K562 (cell line): Measurements from ENCODE around the gene TET2. TPM values are rescaled to one million over a fixed set of nuclear protein-coding genes. Genes with fewer than 3 reads are reported as not detected.

Experiments
- ATAC-seq: fragments of 200-7000 bp; cut with Tn5 transposase; 3 replicates; pipeline ENCODE4 v1.9.1; 2020; ENCODE audit warnings: moderate library complexity
- BruUV-seq: library from RNA; stranded (reverse); fragments of 400-500 nt; replicated peaks from 2 replicates; lab custom pipeline; 2021; lab: Mats Ljungman, UMichigan
- CTCF ChIA-PET: fragments of 300-600 bp; formaldehyde crosslinking; extraction: SDS; loops from one replicate; lab custom pipeline; 2021; ENCODE audit warnings: low intra/inter-chr PET ratio; lab: Yijun Ruan, JAX
- POLR2A ChIA-PET: fragments of 300-600, 350-650 bp; sonication (Branson Sonifier 250); formaldehyde crosslinking; extraction: SDS; loops from one replicate; lab custom pipeline; 2021; ENCODE audit warnings: antibody characterized with exemption, inconsistent platforms; lab: Yijun Ruan, JAX
- DNase-seq, 4 experiments: peaks; one replicate each; pipeline versions ENCODE4 v3.0.0 to v3.0.0-alpha.2; 2011 to 2018; ENCODE audit warnings: low spot score in 3 of 4, mixed read lengths in 3 of 4; ENCODE audit errors: extremely low read depth in 1 of 4
- FAIRE-seq: peaks from 2 replicates; lab custom pipeline; 2011; peaks lifted over from hg19 to GRCh38; lab: Jason Lieb, UNC
- H2AFZ ChIP-seq: 2 replicates; pipeline ENCODE4 v1.6.0; 2011; ENCODE audit warnings: low read depth, low read length, control low read depth, inconsistent platforms
- H3K27ac ChIP-seq: fragments of 200-600 bp; 3 replicates; pipeline ENCODE4 v1.8.0; 2011; ENCODE audit warnings: low read depth, mild to moderate bottlenecking, control low read depth, inconsistent platforms, low read length, moderate library complexity, mixed read lengths; ENCODE audit errors: extremely low read depth
- H3K27me3 ChIP-seq, 2 experiments: fragments of 300-600 bp in 1 of 2; 2 replicates in 1 of 2; 3 replicates in 1 of 2; pipeline versions ENCODE4 v1.6.0 to v1.8.0; 2011; ENCODE audit warnings: inconsistent platforms in 2 of 2, low read length in 2 of 2, mild to moderate bottlenecking in 1 of 2, mixed read lengths in 1 of 2, moderate library complexity in 1 of 2; ENCODE audit not compliant: control insufficient read depth in 2 of 2, insufficient read depth in 2 of 2
- H3K36me3 ChIP-seq: fragments of 300-600 bp; 3 replicates; pipeline ENCODE4 v1.8.0; 2011; ENCODE audit warnings: mild to moderate bottlenecking, low read length, inconsistent platforms; ENCODE audit not compliant: control insufficient read depth, insufficient read depth
- H3K4me1 ChIP-seq, 2 experiments: fragments of 200-600 bp in 1 of 2; replicated peaks in 1 of 2; 2 replicates in 1 of 2; 3 replicates in 1 of 2; pipeline versions ENCODE4 v1.5.1 to v1.8.0; 2011; ENCODE audit warnings: inconsistent platforms in 2 of 2, low read length in 2 of 2, mild to moderate bottlenecking in 1 of 2, mixed read lengths in 1 of 2, moderate library complexity in 1 of 2; ENCODE audit not compliant: control insufficient read depth in 2 of 2, insufficient read depth in 2 of 2
- H3K4me2 ChIP-seq: 2 replicates; pipeline ENCODE4 v1.6.1; 2011; ENCODE audit warnings: low read length, control low read depth, inconsistent platforms, mixed read lengths; ENCODE audit not compliant: insufficient read depth
- H3K4me3 ChIP-seq: fragments of 200-600 bp; sonication (generic), shearing (Covaris generic); 2 replicates; pipeline ENCODE4 v1.5.1; 2016; ENCODE audit warnings: control low read depth, inconsistent platforms
- H3K79me2 ChIP-seq: fragments of 200-600 bp; 3 replicates; pipeline ENCODE4 v1.8.0; 2011; ENCODE audit warnings: low read length, inconsistent platforms; ENCODE audit not compliant: control insufficient read depth, insufficient read depth
- H3K9ac ChIP-seq, 2 experiments: 2 replicates each; pipeline versions ENCODE4 v1.6.0 to v1.6.1; 2011; ENCODE audit warnings: low read depth in 2 of 2, low read length in 2 of 2, control low read depth in 1 of 2, inconsistent platforms in 1 of 2, mild to moderate bottlenecking in 1 of 2, mixed read lengths in 1 of 2; ENCODE audit not compliant: insufficient read depth in 1 of 2
- H3K9me1 ChIP-seq: one replicate; pipeline ENCODE4 v1.6.0; 2011; ENCODE audit warnings: inconsistent platforms, mild to moderate bottlenecking, low read length, moderate library complexity; ENCODE audit not compliant: control insufficient read depth, insufficient read depth
- H3K9me3 ChIP-seq: replicated peaks from 2 replicates; pipeline ENCODE4 v1.5.1; 2011; ENCODE audit warnings: low read depth, low read length, inconsistent platforms; ENCODE audit not compliant: control insufficient read depth, insufficient read depth
- H4K20me1 ChIP-seq: replicated peaks from 2 replicates; pipeline ENCODE4 v1.6.1; 2011; ENCODE audit warnings: low read length, inconsistent platforms, mixed read lengths; ENCODE audit not compliant: control insufficient read depth, insufficient read depth
- E2F6 ChIP-seq, 2 experiments: IDR thresholded peaks; 2 replicates each; pipeline ENCODE4 v1.6.1; 2011; ENCODE audit warnings: borderline replicate concordance in 1 of 2, control low read depth in 1 of 2, low read depth in 1 of 2, low read length in 1 of 2, mild to moderate bottlenecking in 1 of 2, mixed read lengths in 1 of 2, moderate library complexity in 1 of 2; ENCODE audit not compliant: insufficient read depth in 1 of 2, insufficient read length in 1 of 2, poor library complexity in 1 of 2, severe bottlenecking in 1 of 2; ENCODE audit errors: extremely low read depth in 1 of 2
- GATAD2A ChIP-seq: fragments of 450-650 bp; IDR thresholded peaks from 2 replicates; pipeline ENCODE4 v1.6.1; 2017
- SMARCA4 ChIP-seq: fragments of 450-650 bp; IDR thresholded peaks from 2 replicates; pipeline ENCODE4 v1.6.1; 2016
- SMARCA5 ChIP-seq: fragments of 450-650 bp; IDR thresholded peaks from 2 replicates; pipeline ENCODE4 v1.6.1; 2016
- SPI1 ChIP-seq: IDR thresholded peaks from 2 replicates; pipeline ENCODE4 v1.6.1; 2011; ENCODE audit warnings: low read depth, low read length, control low read depth, borderline replicate concordance
- TSHZ1 ChIP-seq: fragments of 250-450 bp; sonication (Bioruptor Pico); IDR thresholded peaks from 2 replicates; pipeline ENCODE4 v1.4.0; 2020; ENCODE audit warnings: mild to moderate bottlenecking, moderate library complexity
- XRCC3 ChIP-seq: fragments of 450-650 bp; IDR thresholded peaks from 2 replicates; pipeline ENCODE4 v1.6.1; 2017; ENCODE audit warnings: mild to moderate bottlenecking, moderate library complexity
- ZNF124 ChIP-seq: sonication (generic); formaldehyde crosslinking; IDR thresholded peaks from 2 replicates; pipeline ENCODE4 v1.8.1; 2022; ENCODE audit warnings: missing genetic modification reagents
- WGBS: fragments of 100-300 bp; shearing (Covaris generic); methylation state at CpG from one replicate; pipeline ENCODE4 v1.1.6; 2016; ENCODE audit warnings: low coverage, mixed read lengths; ENCODE audit not compliant: insufficient coverage; ENCODE audit errors: missing lambda C conversion rate; 5-methylcytosine and 5-hydroxymethylcytosine counted together
- in situ Hi-C: fragments of 300-500 bp; cut with MboI; formaldehyde crosslinking; loops from 4 replicates; pipeline ENCODE4 v1.15.0; 2018; ENCODE audit warnings: inconsistent platforms, mixed read lengths
- intact Hi-C: fragments of 100-400 bp; cut with micrococcal nuclease; formaldehyde crosslinking; loops from 2 replicates; pipeline ENCODE4 v1.14.2; 2022
- polyA plus RNA-seq, 8 experiments: library from polyadenylated mRNA; depleted of rRNA in 4 of 8; stranded (reverse) in 5 of 8; unstranded in 3 of 8; fragments of >200 nt; fragmentation: Nextera tagmentation in 2 of 8; fragmentation: Illumina TruSeq in 1 of 8; extraction: Ambion mirVana in 2 of 8; extraction: Trizol in 1 of 8; gene quantifications; 2 replicates each; pipeline versions ENCODE4 v1.2.1 to v1.2.3, GENCODE V29; 2011 to 2014; ENCODE audit warnings: inconsistent platforms in 1 of 8, missing spikeins in 1 of 8
- total RNA-seq, 7 experiments: library from RNA; depleted of rRNA in 6 of 7; stranded (reverse); fragments of >200 nt in 6 of 7; fragmentation: Illumina TruSeq in 2 of 7; extraction: Trizol in 2 of 7; gene quantifications; 2 replicates each; pipeline versions ENCODE4 v1.2.1 to v1.2.3, GENCODE V29; 2011 to 2021; ENCODE audit warnings: low replicate concordance in 1 of 7
- TF ChIP-seq, protein P1 (sequence below): fragments of 250-450 bp; sonication (Bioruptor Pico); IDR thresholded peaks from 2 replicates; pipeline ENCODE4 v1.8.0; 2021; ENCODE audit warnings: borderline replicate concordance, mild to moderate bottlenecking, moderate library complexity; ENCODE audit not compliant: poor library complexity, severe bottlenecking

Gene TET2
- total and polyA plus RNA-seq, 9 of the 15 experiments (the other 6 are each of a cell fraction or from before 2014, with no cell fraction given), result 0.80 to 11.1 (median 4.9) TPM

- TF ChIP-seq ZNF124 (CRISPR knock-in tag), result no peak
- no peak for TF ChIP-seq E2F6 (IDR thresholded peaks at IDR 0.05; ENCODE audit: borderline replicate concordance in 1 of 2, extremely low read depth in 1 of 2, insufficient read depth in 1 of 2, insufficient read length in 1 of 2, low read depth in 1 of 2, low read length in 1 of 2, poor library complexity in 1 of 2, severe bottlenecking in 1 of 2)
Observed at GRCh38 chr4:105189855-105190650, 43.4 kb downstream of the TET2 start (continued).

DNA sequence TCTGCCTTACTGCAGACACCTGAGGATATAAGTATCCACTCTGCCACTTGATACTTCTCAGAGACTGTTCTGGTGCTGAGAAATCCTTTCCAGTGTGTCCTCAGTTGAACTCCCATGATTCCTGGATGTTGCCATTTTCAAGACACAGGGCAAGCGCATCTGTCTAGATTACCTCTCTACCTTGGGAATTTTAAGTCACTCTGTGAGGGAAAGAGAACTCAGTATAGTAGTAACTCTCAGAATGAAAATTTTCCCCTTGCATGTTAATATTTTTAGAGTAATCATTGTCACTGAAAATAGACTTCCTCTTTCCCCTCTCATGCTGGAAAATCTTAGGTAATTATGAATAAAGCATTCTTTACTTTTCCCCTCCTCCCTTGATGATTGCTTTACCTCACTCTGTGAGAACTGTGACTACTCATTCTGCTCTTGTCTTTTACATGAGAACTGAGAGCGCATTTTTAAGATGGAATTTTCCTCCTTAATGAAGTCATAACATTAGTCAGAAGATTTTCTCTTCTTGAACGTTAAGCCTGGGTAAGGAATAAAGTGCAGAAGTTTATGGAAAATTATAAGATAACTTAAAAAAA is 45.0 kb downstream of the TET2 start:
- ATAC-seq, result no peak
- no peaks in the 10 kb centered on the region for H3K27me3 ChIP-seq
- no TSS peak for BruUV-seq
- no peaks in the 10 kb centered on the region for H3K4me1 ChIP-seq
- ChIA-PET POLR2A (no interaction called here), CTCF (no interaction called here)
- no peaks in the 10 kb centered on the region for H3K9me1 ChIP-seq
- no peak for DNase-seq
- no peak overlapping the region for H3K9ac ChIP-seq
- no peak for TF ChIP-seq TSHZ1 (CRISPR knock-in tag)
- TF ChIP-seq SMARCA4, result no peak
- no peak for TF ChIP-seq GATAD2A
- no peak for TF ChIP-seq SMARCA5
- TF ChIP-seq XRCC3, result no peak
- TF ChIP-seq, protein P1, sequence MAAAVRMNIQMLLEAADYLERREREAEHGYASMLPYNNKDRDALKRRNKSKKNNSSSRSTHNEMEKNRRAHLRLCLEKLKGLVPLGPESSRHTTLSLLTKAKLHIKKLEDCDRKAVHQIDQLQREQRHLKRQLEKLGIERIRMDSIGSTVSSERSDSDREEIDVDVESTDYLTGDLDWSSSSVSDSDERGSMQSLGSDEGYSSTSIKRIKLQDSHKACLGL (CRISPR knock-in tag), result no peak
- TF ChIP-seq SPI1, result peak; percentile 10; the same call in 1 of the 2 replicates
- in situ Hi-C loops, result no loop called here
- intact Hi-C loops, result no loop called here
- no peak for FAIRE-seq
- H3K4me3 ChIP-seq, result no peak overlapping the region
- peaks cover 2% of the 10 kb centered on the region; the same call in 1 of the 3 replicates for H3K36me3 ChIP-seq
- no peaks in the 10 kb centered on the region for H3K9me3 ChIP-seq
- H2AFZ ChIP-seq, result no peak overlapping the region
- no peaks in the 10 kb centered on the region for H4K20me1 ChIP-seq
- no peaks in the 10 kb centered on the region for H3K79me2 ChIP-seq
- H3K27ac ChIP-seq, result no peak overlapping the region
- 50% methylated on average over 3 of the region's 3 CpGs for WGBS
- H3K4me2 ChIP-seq, result no peak overlapping the region
